Esophagus squamous epithelium (tissue), 4 donors: ENCODE measurements around the gene WDR6.

Experiments used
- POLR2A ChIP-seq, 4 donors: fragments of 450-650 bp; IDR thresholded peaks; one replicate each; pipeline ENCODE4 v1.6.1; 2017; ENCODE audit warnings: antibody characterized with exemption in 4 of 4, mild to moderate bottlenecking in 4 of 4, moderate library complexity in 3 of 4
- TF ChIP-seq, protein P1 (sequence below), 6 experiments: fragments of 450-650 bp in 4 of 6; fragments of 200-600 bp in 2 of 6; sonication (generic) in 2 of 6; IDR thresholded peaks; one replicate each; pipeline ENCODE4 v1.5.1; 2016 to 2019; ENCODE audit warnings: antibody characterized with exemption in 6 of 6, mild to moderate bottlenecking in 4 of 6, moderate library complexity in 4 of 6

DNA sequence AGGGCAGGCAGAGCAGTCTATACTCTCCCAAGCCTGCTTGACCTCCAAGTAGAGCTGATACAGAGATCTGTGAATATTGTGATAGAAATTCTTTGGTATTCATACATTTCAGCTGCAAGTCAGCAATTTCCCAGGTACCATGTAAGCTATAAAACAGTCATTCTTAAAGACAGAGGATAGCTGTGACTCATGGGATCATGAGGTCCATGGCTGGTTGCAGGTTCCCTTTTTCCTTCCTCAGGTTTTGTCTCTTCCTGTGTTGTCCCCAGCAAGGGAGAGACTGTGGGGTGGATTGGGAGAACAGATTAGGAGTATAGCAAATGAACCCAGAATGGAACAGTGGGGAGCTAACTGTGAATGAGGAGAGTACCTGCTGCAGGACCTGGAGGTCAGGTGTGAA, 22.5 kb upstream of the WDR6 start:
- TF ChIP-seq POLR2A (IDR thresholded peaks at IDR 0.05), result no peak
- TF ChIP-seq, protein P1, sequence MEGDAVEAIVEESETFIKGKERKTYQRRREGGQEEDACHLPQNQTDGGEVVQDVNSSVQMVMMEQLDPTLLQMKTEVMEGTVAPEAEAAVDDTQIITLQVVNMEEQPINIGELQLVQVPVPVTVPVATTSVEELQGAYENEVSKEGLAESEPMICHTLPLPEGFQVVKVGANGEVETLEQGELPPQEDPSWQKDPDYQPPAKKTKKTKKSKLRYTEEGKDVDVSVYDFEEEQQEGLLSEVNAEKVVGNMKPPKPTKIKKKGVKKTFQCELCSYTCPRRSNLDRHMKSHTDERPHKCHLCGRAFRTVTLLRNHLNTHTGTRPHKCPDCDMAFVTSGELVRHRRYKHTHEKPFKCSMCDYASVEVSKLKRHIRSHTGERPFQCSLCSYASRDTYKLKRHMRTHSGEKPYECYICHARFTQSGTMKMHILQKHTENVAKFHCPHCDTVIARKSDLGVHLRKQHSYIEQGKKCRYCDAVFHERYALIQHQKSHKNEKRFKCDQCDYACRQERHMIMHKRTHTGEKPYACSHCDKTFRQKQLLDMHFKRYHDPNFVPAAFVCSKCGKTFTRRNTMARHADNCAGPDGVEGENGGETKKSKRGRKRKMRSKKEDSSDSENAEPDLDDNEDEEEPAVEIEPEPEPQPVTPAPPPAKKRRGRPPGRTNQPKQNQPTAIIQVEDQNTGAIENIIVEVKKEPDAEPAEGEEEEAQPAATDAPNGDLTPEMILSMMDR (IDR thresholded peaks at IDR 0.05), result no peak
